Germinal center (tissue), 1 donor: Measurements from ENCODE around the gene FAF2.
"Not testable (repeated sequence)": the region's sequence is repeated elsewhere in the genome, so short reads cannot be mapped to it uniquely, and the experiment has no call there.

Source experiments
- DNase-seq: peaks from one replicate; pipeline ENCODE4 v3.0.0; 2012; ENCODE audit warnings: mixed read lengths, low spot score

FAF2 gene

GRCh38 chr5:176418251-176418650, 29.9 kb upstream of the FAF2 start:
- DNase-seq: no peak

DNA sequence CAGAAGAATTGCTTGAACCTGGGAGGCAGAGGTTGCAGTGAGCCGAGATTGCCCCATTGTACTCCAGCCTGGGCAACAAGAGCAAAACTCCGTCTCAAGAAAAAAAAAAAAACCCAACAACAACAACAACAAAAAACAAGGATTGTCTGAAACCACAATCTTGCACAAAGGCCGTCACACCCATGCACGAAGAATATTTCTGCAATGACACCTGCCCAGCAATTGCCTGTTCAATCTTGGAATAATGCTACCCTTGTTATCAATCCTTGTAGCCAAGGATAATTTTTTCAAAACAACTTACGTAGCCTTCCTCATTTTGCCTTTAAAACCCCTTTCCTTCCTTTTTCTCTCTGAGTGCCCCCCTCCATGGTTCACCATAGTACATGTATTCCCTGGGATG, 28.1 kb upstream of the FAF2 start:
- DNase-seq: no peak

GRCh38 chr5:176420972-176421544, 27.1 kb upstream of the FAF2 start:
- no peak for DNase-seq

DNA sequence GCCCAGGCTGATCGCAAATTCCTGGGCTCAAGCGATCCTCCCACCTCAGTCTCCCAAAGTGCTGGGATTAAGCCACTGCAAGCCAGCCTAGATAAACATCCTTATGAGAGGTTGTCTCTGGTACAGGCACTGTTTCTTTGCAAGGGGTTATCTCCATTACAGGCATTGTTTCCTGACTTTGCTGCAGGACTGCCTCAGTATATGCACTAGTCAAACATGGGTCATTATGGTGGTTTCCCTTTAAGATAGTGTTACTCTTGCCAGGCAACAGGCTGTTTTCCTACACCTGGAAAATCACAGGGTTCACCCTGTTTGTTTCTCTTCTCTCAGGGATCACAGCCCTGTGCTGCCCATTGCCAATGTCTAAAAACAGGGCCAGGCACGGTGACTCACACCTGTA, 24.0 kb upstream of the FAF2 start:
- DNase-seq: no peak

GRCh38 chr5:176425138-176425537, 23.0 kb upstream of the FAF2 start:
- DNase-seq: no peak

GRCh38 chr5:176425791-176426190, 22.4 kb upstream of the FAF2 start:
- no peak for DNase-seq

DNA sequence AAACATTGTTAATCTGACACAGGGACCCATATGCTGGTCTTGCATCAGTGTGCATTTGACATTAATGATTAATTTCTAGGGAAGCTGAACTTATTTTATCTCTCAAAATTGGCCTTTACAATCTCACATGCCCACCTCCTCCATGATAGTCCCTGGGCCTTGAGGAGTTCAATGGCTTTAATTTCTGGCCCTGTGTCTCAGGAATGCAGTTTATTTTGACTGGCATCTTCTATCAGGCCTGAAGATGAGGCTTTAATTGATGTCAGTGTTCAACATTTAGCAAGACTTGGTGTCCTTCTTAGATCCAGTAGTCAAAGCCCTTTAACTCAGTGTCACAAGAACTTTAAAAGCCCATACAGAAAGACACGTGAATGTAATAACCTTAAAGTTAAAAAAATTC, 21.3 kb upstream of the FAF2 start:
- DNase-seq: no peak

- no peak for DNase-seq
Measured at GRCh38 chr5:176427971-176428370, 20.2 kb upstream of the FAF2 start.

GRCh38 chr5:176429972-176430371, 18.2 kb upstream of the FAF2 start:
- no peak for DNase-seq

DNA sequence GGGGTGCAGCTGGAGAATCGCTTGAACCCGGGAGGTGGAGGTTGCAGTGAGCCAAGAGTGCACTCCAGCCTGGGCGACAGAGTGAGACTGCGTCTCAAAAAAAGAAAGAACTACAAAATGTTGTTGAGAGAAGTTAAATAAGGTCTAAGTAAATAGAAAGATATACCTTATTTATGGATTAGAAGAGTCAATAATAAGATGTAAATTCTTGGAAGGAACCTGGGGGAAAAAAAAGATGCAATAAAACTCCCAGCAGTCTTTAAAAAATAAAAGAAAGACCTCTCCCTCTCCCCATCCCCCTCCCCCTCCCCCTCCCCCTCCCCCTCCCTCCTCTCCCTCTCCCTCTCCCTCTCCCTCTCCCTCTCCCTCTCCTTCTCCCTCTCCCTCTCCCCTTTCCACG, 15.5 kb upstream of the FAF2 start:
- no peak for DNase-seq

GRCh38 chr5:176436656-176437055, 11.5 kb upstream of the FAF2 start:
- DNase-seq: no peak

GRCh38 chr5:176438959-176439757, 9.0 kb upstream of the FAF2 start:
- DNase-seq: no peak

DNA sequence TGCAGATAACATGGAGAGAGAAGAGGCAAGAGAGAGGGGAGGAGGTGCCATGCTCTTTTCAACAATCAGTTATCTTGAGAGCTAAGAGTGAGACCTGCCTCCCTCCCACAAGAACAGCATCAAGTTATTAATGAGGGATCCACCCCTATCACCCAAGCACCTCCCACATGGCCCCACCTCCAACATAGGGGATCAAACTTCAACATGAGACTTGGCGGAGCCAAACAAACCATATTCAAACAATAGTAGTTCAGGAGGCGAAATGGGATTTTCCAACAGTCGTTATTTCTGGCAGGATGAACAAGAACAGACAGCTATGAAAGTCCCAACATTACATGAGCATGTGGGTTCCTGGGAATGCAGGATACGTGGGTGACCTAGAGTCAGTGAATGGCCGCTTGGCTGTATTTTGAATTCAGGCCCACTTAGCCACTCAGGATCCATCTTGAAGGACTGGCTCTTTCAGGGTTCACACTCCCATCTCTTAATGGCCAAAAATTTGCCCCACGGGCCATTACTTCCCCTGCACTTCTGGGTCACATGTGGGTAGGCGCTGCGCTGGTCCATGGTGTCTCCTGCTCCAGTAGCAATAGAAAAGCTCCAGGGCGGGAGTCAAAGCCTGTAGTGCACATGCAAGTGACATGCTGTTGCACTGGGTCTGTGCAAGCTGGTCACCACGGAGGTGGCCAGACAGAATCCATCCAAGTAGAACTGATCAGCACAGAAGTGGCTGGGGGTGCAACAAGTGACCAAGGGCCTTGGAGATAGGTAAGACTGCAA, 7.1 kb upstream of the FAF2 start:
- DNase-seq: no peak

DNA sequence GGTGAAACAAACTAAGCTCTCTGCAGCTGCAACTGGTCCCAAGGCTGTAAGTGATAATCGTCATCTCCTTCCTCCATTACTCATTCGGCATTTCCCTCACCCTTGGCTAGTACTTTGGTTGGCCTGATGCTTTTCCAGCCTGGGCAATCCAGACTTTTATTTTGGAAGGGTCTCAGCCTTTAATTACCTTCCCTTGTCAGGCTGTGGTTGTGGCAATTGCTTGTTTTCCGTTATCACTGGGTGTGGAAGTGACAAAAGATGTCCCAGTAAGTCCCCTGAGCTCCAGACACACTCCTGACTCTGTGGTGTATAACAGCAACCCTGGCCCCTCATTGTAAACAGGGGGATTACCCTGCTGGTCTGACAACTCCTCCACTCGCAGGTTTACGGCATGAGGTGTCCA, 6.3 kb upstream of the FAF2 start:
- DNase-seq: no peak

DNA sequence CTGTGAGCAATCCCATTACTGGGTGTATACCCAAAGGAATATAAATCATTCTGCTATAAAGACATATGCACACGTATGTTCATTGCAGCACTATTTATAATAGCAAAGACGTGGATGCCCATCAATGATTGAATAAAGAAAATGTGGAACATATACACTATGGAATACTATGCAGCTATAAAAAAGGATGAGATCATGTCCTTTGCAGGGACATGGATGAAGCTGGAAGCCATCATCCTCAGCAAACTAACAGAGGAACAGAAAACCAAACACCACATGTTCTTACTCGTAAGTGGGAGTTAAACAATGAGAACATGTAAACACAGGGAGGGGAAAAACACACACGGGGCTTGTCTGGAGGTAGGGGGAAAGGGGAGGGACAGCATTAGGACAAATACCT, 5.3 kb upstream of the FAF2 start:
- DNase-seq: not testable (repeated sequence)

GRCh38 chr5:176444742-176445141, 3.4 kb upstream of the FAF2 start:
- DNase-seq: no peak

- no peak for DNase-seq
Measured at GRCh38 chr5:176446028-176446665, 2.0 kb upstream of the FAF2 start.

DNA sequence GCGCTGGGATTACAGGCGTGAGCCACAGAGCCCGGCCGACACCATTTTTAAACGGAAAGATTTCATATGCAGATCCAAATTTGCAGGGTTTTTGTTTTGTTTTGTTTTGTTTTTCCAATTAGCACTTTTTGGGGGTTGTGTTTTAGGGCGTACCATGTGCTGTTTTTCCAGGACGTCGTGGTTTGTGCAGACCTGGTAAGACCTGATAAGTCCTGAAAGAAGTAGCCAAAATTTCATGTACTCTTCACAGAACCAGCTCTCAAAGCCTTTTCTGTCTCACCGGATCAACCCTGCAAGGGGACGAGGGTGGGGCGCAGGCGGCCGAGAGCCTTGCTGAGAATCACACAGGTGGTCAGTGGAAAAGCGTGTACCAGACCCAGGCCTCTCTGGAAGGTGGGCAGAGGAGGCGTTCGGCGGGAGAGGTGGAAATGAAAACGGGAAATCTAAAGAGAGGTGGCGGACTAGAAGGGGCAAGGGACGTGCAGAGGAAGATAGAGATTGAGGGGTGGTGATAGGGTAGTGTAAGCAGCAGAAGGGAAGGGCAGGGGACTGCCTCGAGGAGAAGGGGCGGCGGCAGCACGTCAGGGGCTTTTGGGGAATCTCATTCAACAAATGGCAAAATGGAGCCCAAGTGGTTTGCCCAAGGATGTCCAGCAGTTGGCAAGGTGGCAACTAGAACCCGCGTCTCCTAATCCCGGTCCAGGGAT, 1.1 kb upstream of the FAF2 start:
- DNase-seq: no peak

DNA sequence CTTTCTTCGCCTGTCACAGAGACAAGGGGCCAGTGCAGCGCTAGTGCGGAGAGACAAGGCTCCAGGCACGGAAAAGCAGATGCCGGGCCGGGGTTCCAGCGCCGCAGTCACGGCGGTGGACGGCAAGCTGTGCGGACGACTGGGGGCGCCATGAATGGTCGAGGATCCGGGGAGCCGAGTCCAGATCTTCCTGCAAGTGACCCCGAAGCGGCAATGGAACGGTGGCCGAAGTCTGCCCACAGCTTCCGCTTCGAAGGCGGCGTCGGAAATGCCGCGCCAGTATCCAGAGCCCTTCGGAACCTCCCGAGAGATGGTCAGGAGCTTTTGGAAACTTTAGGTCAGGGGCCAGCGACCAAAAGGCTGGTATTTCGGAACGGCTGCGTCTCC, 601 bp upstream of the FAF2 start:
- no peak for DNase-seq

DNA sequence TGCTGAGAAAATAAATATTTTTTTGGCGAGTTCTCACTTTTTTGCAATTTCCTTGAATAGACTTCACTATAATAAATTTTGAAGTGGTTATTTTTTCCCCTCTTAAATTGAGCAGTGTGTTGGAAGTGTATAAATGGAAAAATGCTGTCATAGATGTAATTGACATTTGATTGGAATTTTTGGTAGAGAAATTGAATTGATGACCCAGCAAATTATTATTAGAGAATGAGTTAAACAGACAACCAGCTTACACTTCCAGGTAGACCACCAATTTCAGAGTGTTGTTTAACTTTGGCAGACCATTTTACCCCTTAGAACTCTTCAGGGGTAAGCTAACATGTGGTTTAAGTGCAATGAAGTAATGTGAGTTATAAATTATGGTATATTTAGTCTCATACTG, 1.9 kb downstream of the FAF2 start:
- DNase-seq: no peak

DNA sequence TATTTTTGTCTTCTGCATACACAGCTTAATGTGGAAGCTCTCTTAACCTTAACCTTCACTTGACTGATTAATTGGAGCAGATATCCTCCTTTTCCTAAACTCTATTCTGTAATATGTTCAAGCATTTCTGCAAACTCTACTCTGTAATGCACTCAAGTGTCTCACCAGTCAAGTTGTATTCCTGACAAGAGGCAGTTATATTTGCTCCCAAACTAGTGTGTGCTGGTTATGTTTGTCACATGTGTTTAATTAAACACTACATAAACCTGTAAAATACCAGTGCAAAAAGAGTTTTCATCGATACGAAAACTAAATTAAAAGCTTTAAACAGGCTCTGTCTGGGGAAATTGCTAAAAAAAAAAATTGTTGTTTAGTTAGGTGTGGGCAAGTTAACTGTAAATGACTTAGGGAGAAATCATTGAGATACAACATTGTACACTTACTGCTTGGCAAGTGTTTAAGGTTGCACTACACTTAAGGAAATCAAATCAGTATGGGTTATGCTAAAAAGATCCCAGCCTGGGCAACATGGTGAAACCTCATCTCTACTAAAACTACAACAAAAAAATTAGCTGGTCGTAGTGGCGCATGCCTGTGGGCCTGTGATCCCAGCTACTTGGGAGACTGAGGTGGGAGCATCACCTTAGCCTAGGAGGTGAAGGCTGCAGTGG, 6.7 kb downstream of the FAF2 start:
- no peak for DNase-seq
